Tibial nerve (tissue), 4 donors: Measurements from ENCODE around the gene TTC7B. TPM values are rescaled to one million over a fixed set of nuclear protein-coding genes. Genes with fewer than 3 reads are reported as not detected.

ENCODE experiments used
- DNase-seq, 2 donors: peaks; one replicate each; pipeline ENCODE4 v3.0.0-alpha.2; 2019; ENCODE audit warnings: low spot score in 2 of 2
- H3K27ac ChIP-seq, 4 donors: fragments of 200-600 bp; sonication (generic) in 3 of 4; one replicate each; pipeline ENCODE4 v1.5.1; 2017 to 2019; ENCODE audit warnings: mild to moderate bottlenecking in 1 of 4
- H3K27me3 ChIP-seq, 2 donors: fragments of 200-600 bp; sonication (generic) in 1 of 2; one replicate each; pipeline versions ENCODE4 v1.5.1 to v1.6.0; 2017 to 2019
- H3K36me3 ChIP-seq, 3 donors: fragments of 200-600 bp; sonication (generic); one replicate each; pipeline ENCODE4 v1.5.1; 2018 to 2019
- H3K4me1 ChIP-seq, 4 donors: fragments of 200-600 bp; sonication (generic) in 3 of 4; one replicate each; pipeline ENCODE4 v1.5.1; 2017 to 2019
- H3K4me3 ChIP-seq, 4 donors: fragments of 200-600 bp; sonication (generic) in 3 of 4; one replicate each; pipeline ENCODE4 v1.5.1; 2017 to 2019; ENCODE audit warnings: mild to moderate bottlenecking in 1 of 4, moderate library complexity in 1 of 4
- H3K9me3 ChIP-seq, 4 donors: fragments of 200-600 bp; sonication (generic) in 3 of 4; one replicate each; pipeline ENCODE4 v1.5.1; 2017 to 2019
- EP300 ChIP-seq, 2 donors: sonication (generic); formaldehyde crosslinking; IDR thresholded peaks; one replicate each; pipeline ENCODE4 v1.6.1; 2017; ENCODE audit warnings: antibody characterized with exemption in 2 of 2, mild to moderate bottlenecking in 1 of 2
- POLR2A ChIP-seq, 2 donors: fragments of 450-650 bp; IDR thresholded peaks; one replicate each; pipeline ENCODE4 v1.6.1; 2017; ENCODE audit warnings: antibody characterized with exemption in 2 of 2, mild to moderate bottlenecking in 2 of 2, moderate library complexity in 2 of 2
- WGBS, 2 donors: methylation state at CpG; one replicate each; pipeline ENCODE4 v1.1.5; 2018; 5-methylcytosine and 5-hydroxymethylcytosine counted together
- total RNA-seq, 4 donors: library from RNA; depleted of rRNA; stranded (reverse); fragments of >200 nt; gene quantifications; one replicate each; pipeline ENCODE4 v1.1.0, GENCODE V29; 2016
- TF ChIP-seq, protein P1 (sequence below), 5 experiments: fragments of 200-600 bp in 3 of 5; fragments of 450-650 bp in 2 of 5; sonication (generic) in 3 of 5; IDR thresholded peaks; one replicate each; pipeline ENCODE4 v1.5.1; 2016 to 2019; ENCODE audit warnings: antibody characterized with exemption in 5 of 5, mild to moderate bottlenecking in 3 of 5, moderate library complexity in 2 of 5

Gene TTC7B
- total RNA-seq, 4 donors from 2014 or later: 25.9 to 44.1 (median 34.4) TPM

DNA sequence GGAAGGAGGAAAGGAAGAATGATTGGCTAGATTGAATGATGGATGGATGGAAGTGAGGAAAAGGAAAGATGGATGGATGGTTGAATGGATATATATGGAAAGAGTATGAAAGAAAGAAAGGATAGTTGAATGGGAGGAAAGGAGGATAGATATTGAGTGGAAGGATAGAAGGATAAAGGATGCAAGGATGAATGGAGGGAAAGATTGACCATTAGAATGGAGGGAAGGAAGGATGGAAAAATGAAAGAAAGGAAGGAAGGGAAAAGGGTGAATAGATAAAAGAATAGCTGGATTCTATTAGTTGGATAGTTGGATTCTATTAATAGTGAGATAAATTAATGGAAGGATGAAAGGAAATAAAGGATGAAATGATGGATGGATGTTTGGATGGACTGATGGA, 313.5 kb downstream of the TTC7B start:
- H3K9me3 ChIP-seq: no peaks in the 10 kb centered on the region
- no peaks in the 10 kb centered on the region for H3K27me3 ChIP-seq
- TF ChIP-seq POLR2A (IDR thresholded peaks at IDR 0.05) (no peak), EP300 (IDR thresholded peaks at IDR 0.05) (no peak)
- TF ChIP-seq, protein P1, sequence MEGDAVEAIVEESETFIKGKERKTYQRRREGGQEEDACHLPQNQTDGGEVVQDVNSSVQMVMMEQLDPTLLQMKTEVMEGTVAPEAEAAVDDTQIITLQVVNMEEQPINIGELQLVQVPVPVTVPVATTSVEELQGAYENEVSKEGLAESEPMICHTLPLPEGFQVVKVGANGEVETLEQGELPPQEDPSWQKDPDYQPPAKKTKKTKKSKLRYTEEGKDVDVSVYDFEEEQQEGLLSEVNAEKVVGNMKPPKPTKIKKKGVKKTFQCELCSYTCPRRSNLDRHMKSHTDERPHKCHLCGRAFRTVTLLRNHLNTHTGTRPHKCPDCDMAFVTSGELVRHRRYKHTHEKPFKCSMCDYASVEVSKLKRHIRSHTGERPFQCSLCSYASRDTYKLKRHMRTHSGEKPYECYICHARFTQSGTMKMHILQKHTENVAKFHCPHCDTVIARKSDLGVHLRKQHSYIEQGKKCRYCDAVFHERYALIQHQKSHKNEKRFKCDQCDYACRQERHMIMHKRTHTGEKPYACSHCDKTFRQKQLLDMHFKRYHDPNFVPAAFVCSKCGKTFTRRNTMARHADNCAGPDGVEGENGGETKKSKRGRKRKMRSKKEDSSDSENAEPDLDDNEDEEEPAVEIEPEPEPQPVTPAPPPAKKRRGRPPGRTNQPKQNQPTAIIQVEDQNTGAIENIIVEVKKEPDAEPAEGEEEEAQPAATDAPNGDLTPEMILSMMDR (IDR thresholded peaks at IDR 0.05): no peak
- DNase-seq: no peak
- no peaks in the 10 kb centered on the region for H3K36me3 ChIP-seq
- H3K27ac ChIP-seq: no peak overlapping the region
- H3K4me3 ChIP-seq: no peak overlapping the region
- no peaks in the 10 kb centered on the region for H3K4me1 ChIP-seq

- Histone ChIP-seq H3K27me3 (no peaks in the 10 kb centered on the region), H3K4me3 (no peak overlapping the region), H3K36me3 (no peaks in the 10 kb centered on the region), H3K27ac (no peak overlapping the region), H3K4me1 (no peaks in the 10 kb centered on the region), H3K9me3 (no peaks in the 10 kb centered on the region)
- DNase-seq: no peak
- TF ChIP-seq EP300 (IDR thresholded peaks at IDR 0.05) (no peak), POLR2A (IDR thresholded peaks at IDR 0.05) (no peak)
- TF ChIP-seq, protein P1 (IDR thresholded peaks at IDR 0.05): no peak
- WGBS, 2 donors: 51 to 59% methylated on average over 19 of the region's 19 CpGs
Measured at GRCh38 chr14:90500665-90501370, 315.4 kb downstream of the TTC7B start.

- TF ChIP-seq, protein P1 (IDR thresholded peaks at IDR 0.05): no peak
- TF ChIP-seq POLR2A (IDR thresholded peaks at IDR 0.05) (no peak), EP300 (IDR thresholded peaks at IDR 0.05) (no peak)
- DNase-seq: no peak
Measured at GRCh38 chr14:90499908-90500664, 316.1 kb downstream of the TTC7B start.

GRCh38 chr14:90499121-90499520, 317.1 kb downstream of the TTC7B start:
- Histone ChIP-seq H3K27me3 (no peaks in the 10 kb centered on the region), H3K4me3 (no peak overlapping the region), H3K9me3 (no peaks in the 10 kb centered on the region), H3K36me3 (no peaks in the 10 kb centered on the region), H3K4me1 (no peaks in the 10 kb centered on the region), H3K27ac (no peak overlapping the region)
- no peak for TF ChIP-seq EP300 (IDR thresholded peaks at IDR 0.05)
- TF ChIP-seq, protein P1 (IDR thresholded peaks at IDR 0.05): no peak
- no peak for TF ChIP-seq POLR2A (IDR thresholded peaks at IDR 0.05)
- WGBS, 2 donors: 86 to 92% methylated on average over 6 of the region's 6 CpGs
- DNase-seq: no peak

More at GRCh38 chr14:90499908-90500664, 316.1 kb downstream of the TTC7B start:
- Histone ChIP-seq H3K9me3 (no peaks in the 10 kb centered on the region), H3K4me3 (no peak overlapping the region), H3K4me1 (no peaks in the 10 kb centered on the region), H3K36me3 (no peaks in the 10 kb centered on the region), H3K27ac (no peak overlapping the region), H3K27me3 (no peaks in the 10 kb centered on the region)
- 57 to 66% methylated on average over 9 to 10 of the region's 10 CpGs for WGBS, 2 donors

DNA sequence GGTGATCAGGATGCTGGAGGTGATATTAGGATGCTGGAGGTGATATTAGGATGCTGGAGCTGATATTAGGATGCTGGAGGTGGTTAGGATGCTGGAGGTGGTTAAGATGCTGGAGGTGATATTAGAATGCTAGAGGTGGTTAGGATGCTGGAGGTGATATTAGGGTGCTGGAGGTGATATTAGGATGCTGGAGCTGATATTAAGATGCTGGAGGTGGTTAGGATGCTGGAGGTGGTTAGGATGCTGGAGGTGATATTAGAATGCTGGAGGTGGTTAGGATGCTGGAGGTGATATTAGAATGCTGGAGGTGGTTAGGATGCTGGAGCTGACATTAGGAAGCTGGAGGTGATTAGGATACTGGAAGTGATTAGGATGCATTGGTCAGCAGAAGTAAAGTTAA, 318.0 kb downstream of the TTC7B start:
- Histone ChIP-seq H3K27me3 (no peaks in the 10 kb centered on the region), H3K36me3 (no peaks in the 10 kb centered on the region), H3K4me1 (no peaks in the 10 kb centered on the region), H3K4me3 (no peak overlapping the region), H3K27ac (no peak overlapping the region), H3K9me3 (no peaks in the 10 kb centered on the region)
- TF ChIP-seq POLR2A (IDR thresholded peaks at IDR 0.05) (no peak), EP300 (IDR thresholded peaks at IDR 0.05) (no peak)
- TF ChIP-seq, protein P1 (IDR thresholded peaks at IDR 0.05): no peak
- no peak for DNase-seq
